ENCODE measurements around the gene EYS. TPM values are rescaled to one million over a fixed set of nuclear protein-coding genes. Genes with fewer than 3 reads are reported as not detected.

The EYS gene
- total and polyA plus RNA-seq, 9 of the 15 experiments (the other 6 are each of a cell fraction or from before 2014, with no cell fraction given) = 0.03 to 0.36 (median 0.10) TPM; not detected in 2

- TF ChIP-seq MGA (IDR thresholded peaks at IDR 0.05) (no peak), PHTF2 (CRISPR knock-in tag; IDR thresholded peaks at IDR 0.05) (no peak), SNIP1 (IDR thresholded peaks at IDR 0.05; ENCODE audit: low read depth) (no peak), ZNF311 (CRISPR knock-in tag; IDR thresholded peaks at IDR 0.05) (no peak), CEBPG (CRISPR knock-in tag; IDR thresholded peaks at IDR 0.05) (no peak), CEBPG (tag; conservative IDR thresholded peaks at IDR 0.05 in 1 of 2, IDR thresholded peaks at IDR 0.05 in 1 of 2) (no peak)
- TF ChIP-seq, protein P1, sequence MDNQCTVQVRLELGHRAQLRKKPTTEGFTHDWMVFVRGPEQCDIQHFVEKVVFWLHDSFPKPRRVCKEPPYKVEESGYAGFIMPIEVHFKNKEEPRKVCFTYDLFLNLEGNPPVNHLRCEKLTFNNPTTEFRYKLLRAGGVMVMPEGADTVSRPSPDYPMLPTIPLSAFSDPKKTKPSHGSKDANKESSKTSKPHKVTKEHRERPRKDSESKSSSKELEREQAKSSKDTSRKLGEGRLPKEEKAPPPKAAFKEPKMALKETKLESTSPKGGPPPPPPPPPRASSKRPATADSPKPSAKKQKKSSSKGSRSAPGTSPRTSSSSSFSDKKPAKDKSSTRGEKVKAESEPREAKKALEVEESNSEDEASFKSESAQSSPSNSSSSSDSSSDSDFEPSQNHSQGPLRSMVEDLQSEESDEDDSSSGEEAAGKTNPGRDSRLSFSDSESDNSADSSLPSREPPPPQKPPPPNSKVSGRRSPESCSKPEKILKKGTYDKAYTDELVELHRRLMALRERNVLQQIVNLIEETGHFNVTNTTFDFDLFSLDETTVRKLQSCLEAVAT (IDR thresholded peaks at IDR 0.05) = no peak
- TF ChIP-seq, protein P2, sequence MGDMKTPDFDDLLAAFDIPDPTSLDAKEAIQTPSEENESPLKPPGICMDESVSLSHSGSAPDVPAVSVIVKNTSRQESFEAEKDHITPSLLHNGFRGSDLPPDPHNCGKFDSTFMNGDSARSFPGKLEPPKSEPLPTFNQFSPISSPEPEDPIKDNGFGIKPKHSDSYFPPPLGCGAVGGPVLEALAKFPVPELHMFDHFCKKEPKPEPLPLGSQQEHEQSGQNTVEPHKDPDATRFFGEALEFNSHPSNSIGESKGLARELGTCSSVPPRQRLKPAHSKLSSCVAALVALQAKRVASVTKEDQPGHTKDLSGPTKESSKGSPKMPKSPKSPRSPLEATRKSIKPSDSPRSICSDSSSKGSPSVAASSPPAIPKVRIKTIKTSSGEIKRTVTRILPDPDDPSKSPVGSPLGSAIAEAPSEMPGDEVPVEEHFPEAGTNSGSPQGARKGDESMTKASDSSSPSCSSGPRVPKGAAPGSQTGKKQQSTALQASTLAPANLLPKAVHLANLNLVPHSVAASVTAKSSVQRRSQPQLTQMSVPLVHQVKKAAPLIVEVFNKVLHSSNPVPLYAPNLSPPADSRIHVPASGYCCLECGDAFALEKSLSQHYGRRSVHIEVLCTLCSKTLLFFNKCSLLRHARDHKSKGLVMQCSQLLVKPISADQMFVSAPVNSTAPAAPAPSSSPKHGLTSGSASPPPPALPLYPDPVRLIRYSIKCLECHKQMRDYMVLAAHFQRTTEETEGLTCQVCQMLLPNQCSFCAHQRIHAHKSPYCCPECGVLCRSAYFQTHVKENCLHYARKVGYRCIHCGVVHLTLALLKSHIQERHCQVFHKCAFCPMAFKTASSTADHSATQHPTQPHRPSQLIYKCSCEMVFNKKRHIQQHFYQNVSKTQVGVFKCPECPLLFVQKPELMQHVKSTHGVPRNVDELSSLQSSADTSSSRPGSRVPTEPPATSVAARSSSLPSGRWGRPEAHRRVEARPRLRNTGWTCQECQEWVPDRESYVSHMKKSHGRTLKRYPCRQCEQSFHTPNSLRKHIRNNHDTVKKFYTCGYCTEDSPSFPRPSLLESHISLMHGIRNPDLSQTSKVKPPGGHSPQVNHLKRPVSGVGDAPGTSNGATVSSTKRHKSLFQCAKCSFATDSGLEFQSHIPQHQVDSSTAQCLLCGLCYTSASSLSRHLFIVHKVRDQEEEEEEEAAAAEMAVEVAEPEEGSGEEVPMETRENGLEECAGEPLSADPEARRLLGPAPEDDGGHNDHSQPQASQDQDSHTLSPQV (IDR thresholded peaks at IDR 0.05) = no peak
Observed at GRCh38 chr6:63817492-63818050, 1889.5 kb downstream of the EYS start (continued).
